BE2C (cell line): ENCODE results near the gene ADAMTS13.

Experiments
- DNase-seq: peaks from one replicate; pipeline ENCODE4 v3.0.0-alpha.2; 2020
- H3K27me3 ChIP-seq: fragments of 250-450 bp; sonication (Bioruptor Pico); 2 replicates; pipeline ENCODE4 v1.5.1; 2020; ENCODE audit warnings: mild to moderate bottlenecking
- H3K36me3 ChIP-seq: fragments of 250-450 bp; sonication (Bioruptor Pico); 2 replicates; pipeline ENCODE4 v1.5.1; 2020; ENCODE audit warnings: mild to moderate bottlenecking
- H3K4me1 ChIP-seq: fragments of 250-450 bp; sonication (Bioruptor Pico); 2 replicates; pipeline ENCODE4 v1.5.1; 2020
- H3K4me3 ChIP-seq: 2 replicates; pipeline ENCODE4 v1.5.1; 2011; ENCODE audit warnings: low read depth, low read length
- H3K9me3 ChIP-seq: fragments of 250-450 bp; sonication (Bioruptor Pico); 2 replicates; pipeline ENCODE4 v1.5.1; 2020
- CTCF ChIP-seq: IDR thresholded peaks from 2 replicates; pipeline ENCODE4 v1.5.1; 2012; ENCODE audit warnings: mild to moderate bottlenecking, low read depth, low read length

ADAMTS13 gene

DNA sequence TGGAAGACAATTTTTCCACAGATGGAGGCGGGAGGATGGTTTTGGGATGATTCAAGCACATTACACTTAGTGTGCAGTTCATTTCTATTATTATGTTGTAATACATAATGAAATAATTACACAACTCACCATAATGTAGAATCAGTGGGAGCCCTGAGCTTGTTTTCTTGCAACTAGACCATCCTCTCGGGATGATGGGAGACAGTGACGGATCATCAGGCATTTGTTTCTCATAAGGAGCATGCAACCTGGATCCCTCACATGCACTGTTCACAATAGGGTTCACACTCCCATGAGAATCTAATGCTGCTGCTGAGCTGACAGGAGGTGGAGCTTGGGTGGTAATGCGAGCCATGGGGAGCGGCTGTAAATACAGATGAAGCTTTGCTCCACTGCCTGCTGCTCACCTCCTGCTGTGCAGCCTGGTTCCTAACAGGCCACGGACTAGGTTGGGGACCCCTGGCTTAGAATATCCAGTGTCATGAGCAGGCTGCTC is 44.4 kb upstream of the ADAMTS13 start:
- H3K9me3 ChIP-seq = 0 out of 2 replicates have a peak, but pooled peaks cover 2% of the 10 kb centered on the region
- TF ChIP-seq CTCF = no peak
- H3K4me1 ChIP-seq = peaks cover 3% of the 10 kb centered on the region; the same call in 1 of the 2 replicates
- no peak overlapping the region for H3K4me3 ChIP-seq
- DNase-seq = no peak
- peaks cover 8% of the 10 kb centered on the region for H3K36me3 ChIP-seq
- no peaks in the 10 kb centered on the region for H3K27me3 ChIP-seq

- H3K36me3 ChIP-seq = peaks cover under 1% of the 10 kb centered on the region
- H3K4me1 ChIP-seq = peaks cover 3% of the 10 kb centered on the region; the same call in 1 of the 2 replicates
- no peaks in the 10 kb centered on the region for H3K27me3 ChIP-seq
- 0 out of 2 replicates have a peak, but pooled peaks cover 2% of the 10 kb centered on the region for H3K9me3 ChIP-seq
- H3K4me3 ChIP-seq = no peak overlapping the region
- no peak for DNase-seq
- TF ChIP-seq CTCF = no peak
Measured at GRCh38 chr9:133378408-133378962, 43.7 kb upstream of the ADAMTS13 start.

- Histone ChIP-seq H3K27me3 (no peaks in the 10 kb centered on the region), H3K4me1 (peaks cover 3% of the 10 kb centered on the region; the same call in 1 of the 2 replicates), H3K36me3 (no peaks in the 10 kb centered on the region), H3K9me3 (0 out of 2 replicates have a peak, but pooled peaks cover 2% of the 10 kb centered on the region), H3K4me3 (no peak overlapping the region)
- no peak for TF ChIP-seq CTCF
- DNase-seq = no peak
Measured at GRCh38 chr9:133379153-133380086, 42.7 kb upstream of the ADAMTS13 start.

DNA sequence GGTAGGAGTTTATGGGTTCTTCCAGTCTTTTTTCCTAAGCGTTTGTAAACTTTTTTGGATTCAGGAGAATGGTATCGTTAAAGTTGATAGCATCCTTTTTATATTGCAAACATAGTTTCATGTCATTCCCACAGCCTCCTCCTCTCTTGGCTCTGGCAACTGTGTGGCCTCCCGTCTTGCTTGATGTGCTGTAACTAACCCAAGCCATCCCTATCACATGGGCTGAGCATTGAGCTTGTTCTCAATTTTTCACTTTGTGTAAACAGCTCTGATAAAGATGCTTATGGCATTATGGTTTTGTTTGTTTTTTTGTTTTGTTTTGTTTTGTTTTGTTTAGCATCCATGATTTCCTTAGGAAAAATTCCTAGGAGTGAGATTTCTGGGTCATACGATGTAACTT is 41.4 kb upstream of the ADAMTS13 start:
- no peak overlapping the region for H3K4me3 ChIP-seq
- DNase-seq = no peak
- peaks cover 3% of the 10 kb centered on the region; the same call in 1 of the 2 replicates for H3K4me1 ChIP-seq
- no peaks in the 10 kb centered on the region for H3K36me3 ChIP-seq
- H3K27me3 ChIP-seq = no peaks in the 10 kb centered on the region
- no peak for TF ChIP-seq CTCF
- 0 out of 2 replicates have a peak, but pooled peaks cover 2% of the 10 kb centered on the region for H3K9me3 ChIP-seq

DNA sequence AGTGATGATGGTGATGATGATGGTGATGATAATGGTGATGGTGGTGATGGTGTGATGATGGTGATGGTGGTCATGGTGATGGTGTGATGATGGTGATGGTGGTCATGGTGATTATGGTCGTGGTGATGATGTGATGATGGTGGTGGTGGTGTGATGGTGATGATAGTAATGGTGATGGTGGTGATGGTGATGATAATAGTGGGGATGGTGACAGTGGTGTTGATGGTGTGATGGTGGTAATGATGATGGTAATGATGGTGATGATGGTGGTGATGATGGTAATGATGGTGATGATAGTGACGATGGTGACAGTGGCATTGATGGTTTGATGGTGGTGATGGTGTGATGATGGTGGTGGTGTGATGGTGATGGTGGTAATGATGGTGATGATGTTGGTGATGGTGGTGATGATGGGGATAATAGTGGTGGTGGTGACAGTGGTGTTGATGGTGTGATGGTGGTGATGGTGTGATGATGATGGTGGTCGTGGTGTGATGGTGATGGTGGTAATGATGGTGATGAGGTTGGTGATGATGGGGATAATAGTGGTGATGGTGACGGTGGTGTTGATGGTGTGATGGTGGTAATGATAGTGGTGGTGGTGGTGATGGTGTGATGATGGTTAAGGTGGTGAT is 39.5 kb upstream of the ADAMTS13 start:
- peaks cover 3% of the 10 kb centered on the region; the same call in 1 of the 2 replicates for H3K4me1 ChIP-seq
- H3K27me3 ChIP-seq = no peaks in the 10 kb centered on the region
- DNase-seq = no peak
- TF ChIP-seq CTCF = no peak
- H3K4me3 ChIP-seq = no peak overlapping the region
- H3K36me3 ChIP-seq = no peaks in the 10 kb centered on the region
- 0 out of 2 replicates have a peak, but pooled peaks cover 2% of the 10 kb centered on the region for H3K9me3 ChIP-seq
